ENCODE data around the gene FOXL2. TPM values are rescaled to one million over a fixed set of nuclear protein-coding genes. Genes with fewer than 3 reads are reported as not detected.

The FOXL2 gene
- total RNA-seq, 1 experiment from 2014 or later = not detected

GRCh38 chr3:138943724-138944653 is 2.9 kb downstream of the FOXL2 start:
- no peak overlapping the region for H3K27ac ChIP-seq (ENCODE audit: low read length)
- H3K9ac ChIP-seq (ENCODE audit: low read length) = no peak overlapping the region
- H3K36me3 ChIP-seq (ENCODE audit: insufficient read depth, low read length) = no peaks in the 10 kb centered on the region
- H3K27me3 ChIP-seq (ENCODE audit: low read length) = no peaks in the 10 kb centered on the region
- no peaks in the 10 kb centered on the region for H3K9me3 ChIP-seq (ENCODE audit: low read length)
- no peaks in the 10 kb centered on the region for H3K4me1 ChIP-seq (ENCODE audit: low read length)
- no peaks in the 10 kb centered on the region for H3K79me2 ChIP-seq (ENCODE audit: low read length)
- H3K4me2 ChIP-seq (ENCODE audit: low read depth, low read length, poor library complexity, severe bottlenecking) = no peak overlapping the region
- no peaks in the 10 kb centered on the region for H4K20me1 ChIP-seq (ENCODE audit: insufficient read depth, low read depth, low read length)
- no peak for DNase-seq
- H2AFZ ChIP-seq (ENCODE audit: low read length) = no peak overlapping the region
- H3K9me2 ChIP-seq (replicated peaks; ENCODE audit: insufficient read depth, low read length) = no peaks in the 10 kb centered on the region
- H3K4me3 ChIP-seq (ENCODE audit: low read length) = no peak overlapping the region

GRCh38 chr3:138942861-138943623 is 3.9 kb downstream of the FOXL2 start:
- no peak overlapping the region for H3K4me2 ChIP-seq (ENCODE audit: low read depth, low read length, poor library complexity, severe bottlenecking)
- no peaks in the 10 kb centered on the region for H3K4me1 ChIP-seq (ENCODE audit: low read length)
- DNase-seq = no peak
- no peak overlapping the region for H3K4me3 ChIP-seq (ENCODE audit: low read length)
- H3K9me3 ChIP-seq (ENCODE audit: low read length) = no peaks in the 10 kb centered on the region
- H2AFZ ChIP-seq (ENCODE audit: low read length) = no peak overlapping the region
- no peaks in the 10 kb centered on the region for H3K79me2 ChIP-seq (ENCODE audit: low read length)
- no peaks in the 10 kb centered on the region for H3K9me2 ChIP-seq (replicated peaks; ENCODE audit: insufficient read depth, low read length)
- H3K9ac ChIP-seq (ENCODE audit: low read length) = no peak overlapping the region
- H3K27ac ChIP-seq (ENCODE audit: low read length) = no peak overlapping the region
- no peaks in the 10 kb centered on the region for H4K20me1 ChIP-seq (ENCODE audit: insufficient read depth, low read depth, low read length)
- H3K36me3 ChIP-seq (ENCODE audit: insufficient read depth, low read length) = no peaks in the 10 kb centered on the region
- no peaks in the 10 kb centered on the region for H3K27me3 ChIP-seq (ENCODE audit: low read length)

GRCh38 chr3:138942271-138942670 is 4.7 kb downstream of the FOXL2 start:
- H3K27ac ChIP-seq (ENCODE audit: low read length) = no peak overlapping the region
- no peaks in the 10 kb centered on the region for H4K20me1 ChIP-seq (ENCODE audit: insufficient read depth, low read depth, low read length)
- H3K27me3 ChIP-seq (ENCODE audit: low read length) = no peaks in the 10 kb centered on the region
- H3K79me2 ChIP-seq (ENCODE audit: low read length) = no peaks in the 10 kb centered on the region
- H2AFZ ChIP-seq (ENCODE audit: low read length) = no peak overlapping the region
- H3K36me3 ChIP-seq (ENCODE audit: insufficient read depth, low read length) = no peaks in the 10 kb centered on the region
- no peaks in the 10 kb centered on the region for H3K9me3 ChIP-seq (ENCODE audit: low read length)
- H3K9me2 ChIP-seq (replicated peaks; ENCODE audit: insufficient read depth, low read length) = no peaks in the 10 kb centered on the region
- no peak for DNase-seq
- no peak overlapping the region for H3K4me3 ChIP-seq (ENCODE audit: low read length)
- H3K4me2 ChIP-seq (ENCODE audit: low read depth, low read length, poor library complexity, severe bottlenecking) = no peak overlapping the region
- H3K9ac ChIP-seq (ENCODE audit: low read length) = no peak overlapping the region
- no peaks in the 10 kb centered on the region for H3K4me1 ChIP-seq (ENCODE audit: low read length)

- Histone ChIP-seq H3K27me3 (ENCODE audit: low read length) (no peaks in the 10 kb centered on the region), H3K36me3 (ENCODE audit: insufficient read depth, low read length) (no peaks in the 10 kb centered on the region), H3K9me3 (ENCODE audit: low read length) (no peaks in the 10 kb centered on the region), H3K9ac (ENCODE audit: low read length) (no peak overlapping the region), H2AFZ (ENCODE audit: low read length) (no peak overlapping the region), H3K79me2 (ENCODE audit: low read length) (no peaks in the 10 kb centered on the region), H3K4me1 (ENCODE audit: low read length) (no peaks in the 10 kb centered on the region), H3K4me2 (ENCODE audit: low read depth, low read length, poor library complexity, severe bottlenecking) (no peak overlapping the region), H3K4me3 (ENCODE audit: low read length) (no peak overlapping the region), H3K9me2 (replicated peaks; ENCODE audit: insufficient read depth, low read length) (no peaks in the 10 kb centered on the region), H4K20me1 (ENCODE audit: insufficient read depth, low read depth, low read length) (no peaks in the 10 kb centered on the region), H3K27ac (ENCODE audit: low read length) (no peak overlapping the region)
- DNase-seq = peak; percentile 72
Measured at GRCh38 chr3:138941259-138941885, 5.6 kb downstream of the FOXL2 start.

- H2AFZ ChIP-seq (ENCODE audit: low read length) = no peak overlapping the region
- no peak overlapping the region for H3K9ac ChIP-seq (ENCODE audit: low read length)
- no peaks in the 10 kb centered on the region for H3K36me3 ChIP-seq (ENCODE audit: insufficient read depth, low read length)
- no peak overlapping the region for H3K27ac ChIP-seq (ENCODE audit: low read length)
- no peaks in the 10 kb centered on the region for H3K4me1 ChIP-seq (ENCODE audit: low read length)
- H3K4me3 ChIP-seq (ENCODE audit: low read length) = no peak overlapping the region
- H3K9me3 ChIP-seq (ENCODE audit: low read length) = no peaks in the 10 kb centered on the region
- DNase-seq = no peak
- H3K79me2 ChIP-seq (ENCODE audit: low read length) = no peaks in the 10 kb centered on the region
- H3K4me2 ChIP-seq (ENCODE audit: low read depth, low read length, poor library complexity, severe bottlenecking) = no peak overlapping the region
- H3K27me3 ChIP-seq (ENCODE audit: low read length) = no peaks in the 10 kb centered on the region
- no peaks in the 10 kb centered on the region for H4K20me1 ChIP-seq (ENCODE audit: insufficient read depth, low read depth, low read length)
- no peaks in the 10 kb centered on the region for H3K9me2 ChIP-seq (replicated peaks; ENCODE audit: insufficient read depth, low read length)
Measured at GRCh38 chr3:138940446-138940845, 6.5 kb downstream of the FOXL2 start.

GRCh38 chr3:138939561-138940241 is 7.2 kb downstream of the FOXL2 start:
- Histone ChIP-seq H3K27ac (ENCODE audit: low read length) (no peak overlapping the region), H3K9me2 (replicated peaks; ENCODE audit: insufficient read depth, low read length) (no peaks in the 10 kb centered on the region), H3K4me3 (ENCODE audit: low read length) (no peak overlapping the region), H3K4me1 (ENCODE audit: low read length) (no peaks in the 10 kb centered on the region), H3K4me2 (ENCODE audit: low read depth, low read length, poor library complexity, severe bottlenecking) (no peak overlapping the region), H3K36me3 (ENCODE audit: insufficient read depth, low read length) (no peaks in the 10 kb centered on the region), H4K20me1 (ENCODE audit: insufficient read depth, low read depth, low read length) (no peaks in the 10 kb centered on the region), H3K79me2 (ENCODE audit: low read length) (no peaks in the 10 kb centered on the region), H3K27me3 (ENCODE audit: low read length) (no peaks in the 10 kb centered on the region), H3K9ac (ENCODE audit: low read length) (no peak overlapping the region), H2AFZ (ENCODE audit: low read length) (no peak overlapping the region), H3K9me3 (ENCODE audit: low read length) (no peaks in the 10 kb centered on the region)
- DNase-seq = no peak

GRCh38 chr3:138938877-138939560 is 7.9 kb downstream of the FOXL2 start:
- no peaks in the 10 kb centered on the region for H3K9me3 ChIP-seq (ENCODE audit: low read length)
- no peaks in the 10 kb centered on the region for H3K9me2 ChIP-seq (replicated peaks; ENCODE audit: insufficient read depth, low read length)
- no peak for DNase-seq
- H4K20me1 ChIP-seq (ENCODE audit: insufficient read depth, low read depth, low read length) = no peaks in the 10 kb centered on the region
- H3K4me3 ChIP-seq (ENCODE audit: low read length) = no peak overlapping the region
- no peak overlapping the region for H2AFZ ChIP-seq (ENCODE audit: low read length)
- no peak overlapping the region for H3K27ac ChIP-seq (ENCODE audit: low read length)
- no peaks in the 10 kb centered on the region for H3K27me3 ChIP-seq (ENCODE audit: low read length)
- H3K79me2 ChIP-seq (ENCODE audit: low read length) = no peaks in the 10 kb centered on the region
- H3K36me3 ChIP-seq (ENCODE audit: insufficient read depth, low read length) = no peaks in the 10 kb centered on the region
- H3K4me1 ChIP-seq (ENCODE audit: low read length) = no peaks in the 10 kb centered on the region
- no peak overlapping the region for H3K4me2 ChIP-seq (ENCODE audit: low read depth, low read length, poor library complexity, severe bottlenecking)
- H3K9ac ChIP-seq (ENCODE audit: low read length) = no peak overlapping the region
